GM23338 (cell line): ENCODE measurements around the gene LTB4R. TPM values are rescaled to one million over a fixed set of nuclear protein-coding genes. Genes with fewer than 3 reads are reported as not detected.

Experiments
- ATAC-seq: fragments of 200-7000 bp; cut with Tn5 transposase; 3 replicates; pipeline ENCODE4 v1.9.1; 2020
- DNase-seq: peaks from one replicate; pipeline ENCODE4 v3.0.0-alpha.2; 2015; ENCODE audit warnings: low spot score
- H2AFZ ChIP-seq: fragments of 200-600 bp; sonication (generic); 2 replicates; pipeline ENCODE4 v1.8.0; 2016; ENCODE audit warnings: antibody characterized with exemption, mild to moderate bottlenecking, moderate library complexity
- H3F3A ChIP-seq: fragments of 200-600 bp; sonication (generic); replicated peaks from 2 replicates; pipeline ENCODE4 v1.8.0; 2017; ENCODE audit warnings: antibody characterized with exemption, mixed run types, low read depth
- H3K27ac ChIP-seq: fragments of 200-600 bp; sonication (generic); 2 replicates; pipeline ENCODE4 v1.6.1; 2016; ENCODE audit warnings: low read depth
- H3K27me3 ChIP-seq: fragments of 200-600 bp; sonication (generic); 2 replicates; pipeline ENCODE4 v1.8.0; 2016; ENCODE audit warnings: mild to moderate bottlenecking, mixed run types, moderate library complexity; ENCODE audit not compliant: insufficient read depth
- H3K36me3 ChIP-seq: fragments of 200-600 bp; sonication (generic); 2 replicates; pipeline ENCODE4 v1.8.0; 2016; ENCODE audit warnings: mild to moderate bottlenecking; ENCODE audit not compliant: insufficient read depth
- H3K4me1 ChIP-seq: fragments of 200-600 bp; sonication (generic); 2 replicates; pipeline ENCODE4 v1.8.0; 2016; ENCODE audit warnings: mild to moderate bottlenecking, moderate library complexity; ENCODE audit not compliant: insufficient read depth
- H3K4me2 ChIP-seq: fragments of 200-600 bp; sonication (generic); 2 replicates; pipeline ENCODE4 v1.7.1; 2017; ENCODE audit warnings: mixed run types
- H3K4me3 ChIP-seq: fragments of 200-600 bp; sonication (generic); 2 replicates; pipeline ENCODE4 v1.6.1; 2016; ENCODE audit warnings: mixed run types
- H3K79me2 ChIP-seq: fragments of 200-600 bp; sonication (generic); replicated peaks from 2 replicates; pipeline ENCODE4 v1.8.0; 2017; ENCODE audit warnings: mild to moderate bottlenecking; ENCODE audit not compliant: insufficient read depth
- H3K9me2 ChIP-seq: fragments of 200-600 bp; sonication (generic); 2 replicates; pipeline ENCODE4 v1.8.0; 2017; ENCODE audit not compliant: insufficient read depth
- H4K20me1 ChIP-seq: fragments of 200-600 bp; sonication (generic); replicated peaks from 2 replicates; pipeline ENCODE4 v1.8.0; 2017; ENCODE audit warnings: mild to moderate bottlenecking; ENCODE audit not compliant: insufficient read depth
- H3K27ac Mint-ChIP-seq: 2 replicates; pipeline ENCODE4 v1.8.0; 2020; ENCODE audit warnings: inconsistent platforms, mild to moderate bottlenecking, moderate library complexity, mixed read lengths
- H3K27me3 Mint-ChIP-seq: 3 replicates; pipeline ENCODE4 v1.8.0; 2022; ENCODE audit warnings: low read depth, mild to moderate bottlenecking, moderate library complexity, mixed read lengths, inconsistent platforms; ENCODE audit not compliant: insufficient read depth, poor library complexity
- H3K36me3 Mint-ChIP-seq: 3 replicates; pipeline ENCODE4 v1.8.0; 2021; ENCODE audit warnings: low read depth, mild to moderate bottlenecking, inconsistent platforms, moderate library complexity, mixed read lengths
- H3K4me1 Mint-ChIP-seq: 3 replicates; pipeline ENCODE4 v1.8.0; 2020; ENCODE audit warnings: mild to moderate bottlenecking, inconsistent platforms, mixed read lengths
- H3K4me3 Mint-ChIP-seq: 3 replicates; pipeline ENCODE4 v1.8.0; 2021; ENCODE audit warnings: moderate library complexity, mild to moderate bottlenecking, inconsistent platforms, mixed read lengths
- H3K9me3 Mint-ChIP-seq: 3 replicates; pipeline ENCODE4 v1.8.0; 2020; ENCODE audit warnings: moderate library complexity, mild to moderate bottlenecking, inconsistent platforms, mixed read lengths
- CREB1 ChIP-seq: fragments of 250-450 bp; sonication (Bioruptor Pico); IDR thresholded peaks from 2 replicates; pipeline ENCODE4 v1.5.0; 2020; ENCODE audit warnings: low read depth, mild to moderate bottlenecking, moderate library complexity
- CTCF ChIP-seq, 2 experiments: fragments of 200-600 bp in 1 of 2; sonication (generic) in 1 of 2; conservative IDR thresholded peaks; 2 replicates each; pipeline versions ENCODE4 v1.5.1 to v1.6.1; 2016 to 2017; ENCODE audit warnings: antibody characterized with exemption in 2 of 2, low read depth in 2 of 2, mild to moderate bottlenecking in 2 of 2, moderate library complexity in 1 of 2
- ETS1 ChIP-seq: IDR thresholded peaks from 2 replicates; pipeline ENCODE4 v1.6.1; 2016; ENCODE audit warnings: antibody characterized with exemption
- EZH2 ChIP-seq: fragments of 200-600 bp; sonication (generic); IDR thresholded peaks from one replicate; pipeline ENCODE4 v1.8.0; 2017; ENCODE audit warnings: antibody characterized with exemption, mild to moderate bottlenecking, low read depth; ENCODE audit not compliant: unreplicated experiment
- EZH2phosphoT487 ChIP-seq: fragments of 200-600 bp; sonication (generic); IDR thresholded peaks from one replicate; pipeline ENCODE4 v1.8.1; 2018; ENCODE audit warnings: antibody characterized with exemption; ENCODE audit not compliant: unreplicated experiment
- JUNB ChIP-seq: IDR thresholded peaks from one replicate; pipeline ENCODE4 v1.6.1; 2016; ENCODE audit warnings: antibody characterized with exemption; ENCODE audit not compliant: unreplicated experiment
- NANOG ChIP-seq: IDR thresholded peaks from 2 replicates; pipeline ENCODE4 v1.6.1; 2016; ENCODE audit warnings: antibody characterized with exemption, borderline replicate concordance
- POLR2AphosphoS5 ChIP-seq: IDR thresholded peaks from 2 replicates; pipeline ENCODE4 v1.6.1; 2016; ENCODE audit warnings: antibody characterized with exemption, low read depth
- STAT1 ChIP-seq: IDR thresholded peaks from one replicate; pipeline ENCODE4 v1.6.1; 2016; ENCODE audit warnings: antibody characterized with exemption; ENCODE audit not compliant: unreplicated experiment
- ZNF114 ChIP-seq: fragments of 250-450 bp; sonication (Bioruptor Pico); IDR thresholded peaks from 2 replicates; pipeline ENCODE4 v1.5.0; 2020; ENCODE audit warnings: mild to moderate bottlenecking, moderate library complexity
- ZNF331 ChIP-seq: fragments of 250-450 bp; sonication (Bioruptor Pico); IDR thresholded peaks from 2 replicates; pipeline ENCODE4 v1.5.0; 2020; ENCODE audit warnings: low read depth, mild to moderate bottlenecking, moderate library complexity
- ZNF462 ChIP-seq: fragments of 250-450 bp; sonication (Bioruptor Pico); IDR thresholded peaks from 2 replicates; pipeline ENCODE4 v1.5.0; 2020; ENCODE audit warnings: mild to moderate bottlenecking, moderate library complexity
- polyA plus RNA-seq: library from polyadenylated mRNA; unstranded; fragments of >200 nt; fragmentation: Nextera tagmentation; extraction: Ambion mirVana; gene quantifications from 2 replicates; pipeline ENCODE4 v1.2.1, GENCODE V29; 2016
- total RNA-seq: library from RNA; depleted of rRNA; stranded (reverse); fragments of >200 nt; shearing (Covaris generic); gene quantifications from 2 replicates; pipeline ENCODE4 v1.2.3, GENCODE V29; 2014
- TF ChIP-seq, protein P1 (sequence below): IDR thresholded peaks from one replicate; pipeline ENCODE4 v1.6.1; 2018; ENCODE audit warnings: antibody characterized with exemption; ENCODE audit not compliant: unreplicated experiment

Gene LTB4R
- total and polyA plus RNA-seq, 2 experiments from 2014 or later = 2.1 to 4.7 TPM

DNA sequence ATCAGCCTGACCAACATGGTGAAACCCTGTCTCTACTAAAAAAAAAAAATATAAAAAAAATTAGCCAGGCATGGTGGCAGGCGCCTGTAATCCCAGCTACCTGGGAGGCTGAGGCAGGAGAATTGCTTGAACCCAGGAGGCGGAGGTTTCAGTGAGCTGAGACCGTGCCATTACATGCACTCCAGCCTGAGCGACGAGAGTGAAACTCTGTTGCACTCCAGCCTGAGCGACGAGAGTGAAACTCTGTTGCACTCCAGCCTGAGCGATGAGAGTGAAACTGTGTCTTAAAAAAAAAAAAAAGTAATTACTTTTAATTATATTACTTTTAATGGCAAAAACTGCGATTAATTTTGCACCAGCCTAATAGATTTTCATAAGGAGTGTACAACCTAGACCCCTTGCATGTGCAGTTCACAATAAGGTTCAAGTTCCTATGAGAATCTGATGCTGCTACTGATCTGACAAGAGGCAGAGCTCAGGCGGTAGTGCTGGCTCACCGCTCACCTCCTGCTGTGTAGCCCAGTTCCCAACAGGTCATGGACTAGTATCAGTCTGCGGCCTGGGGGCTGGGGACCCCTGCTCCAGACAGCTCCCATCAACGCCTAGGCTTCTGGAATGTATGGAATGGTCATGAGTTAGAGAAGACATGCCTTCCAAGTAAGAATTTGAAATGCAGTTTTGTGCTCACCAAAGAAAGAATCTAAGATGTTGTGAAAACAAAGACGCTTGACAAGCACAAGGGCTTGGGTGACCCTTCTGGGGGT is 10.1 kb downstream of the LTB4R start:
- no peaks in the 10 kb centered on the region for H3K9me3 Mint-ChIP-seq
- no peak overlapping the region for H3K27ac Mint-ChIP-seq
- TF ChIP-seq NANOG (no peak), EZH2phosphoT487 (no peak), ETS1 (no peak), EZH2 (no peak), CREB1 (no peak), ZNF114 (no peak), ZNF462 (no peak), ZNF331 (CRISPR knock-in tag) (no peak), POLR2AphosphoS5 (no peak), CTCF (conservative IDR thresholded peaks at IDR 0.05; ENCODE audit: low read depth in 2 of 2) (no peak), JUNB (no peak), STAT1 (no peak)
- TF ChIP-seq, protein P1, sequence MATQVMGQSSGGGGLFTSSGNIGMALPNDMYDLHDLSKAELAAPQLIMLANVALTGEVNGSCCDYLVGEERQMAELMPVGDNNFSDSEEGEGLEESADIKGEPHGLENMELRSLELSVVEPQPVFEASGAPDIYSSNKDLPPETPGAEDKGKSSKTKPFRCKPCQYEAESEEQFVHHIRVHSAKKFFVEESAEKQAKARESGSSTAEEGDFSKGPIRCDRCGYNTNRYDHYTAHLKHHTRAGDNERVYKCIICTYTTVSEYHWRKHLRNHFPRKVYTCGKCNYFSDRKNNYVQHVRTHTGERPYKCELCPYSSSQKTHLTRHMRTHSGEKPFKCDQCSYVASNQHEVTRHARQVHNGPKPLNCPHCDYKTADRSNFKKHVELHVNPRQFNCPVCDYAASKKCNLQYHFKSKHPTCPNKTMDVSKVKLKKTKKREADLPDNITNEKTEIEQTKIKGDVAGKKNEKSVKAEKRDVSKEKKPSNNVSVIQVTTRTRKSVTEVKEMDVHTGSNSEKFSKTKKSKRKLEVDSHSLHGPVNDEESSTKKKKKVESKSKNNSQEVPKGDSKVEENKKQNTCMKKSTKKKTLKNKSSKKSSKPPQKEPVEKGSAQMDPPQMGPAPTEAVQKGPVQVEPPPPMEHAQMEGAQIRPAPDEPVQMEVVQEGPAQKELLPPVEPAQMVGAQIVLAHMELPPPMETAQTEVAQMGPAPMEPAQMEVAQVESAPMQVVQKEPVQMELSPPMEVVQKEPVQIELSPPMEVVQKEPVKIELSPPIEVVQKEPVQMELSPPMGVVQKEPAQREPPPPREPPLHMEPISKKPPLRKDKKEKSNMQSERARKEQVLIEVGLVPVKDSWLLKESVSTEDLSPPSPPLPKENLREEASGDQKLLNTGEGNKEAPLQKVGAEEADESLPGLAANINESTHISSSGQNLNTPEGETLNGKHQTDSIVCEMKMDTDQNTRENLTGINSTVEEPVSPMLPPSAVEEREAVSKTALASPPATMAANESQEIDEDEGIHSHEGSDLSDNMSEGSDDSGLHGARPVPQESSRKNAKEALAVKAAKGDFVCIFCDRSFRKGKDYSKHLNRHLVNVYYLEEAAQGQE = no peak

More for the DNA sequence above, 10.1 kb downstream of the LTB4R start:
- Histone ChIP-seq H2AFZ (no peak overlapping the region), H3K4me1 (no peaks in the 10 kb centered on the region), H3F3A (no peaks in the 10 kb centered on the region), H3K79me2 (no peaks in the 10 kb centered on the region), H3K27me3 (peaks cover 53% of the 10 kb centered on the region), H3K36me3 (no peaks in the 10 kb centered on the region), H3K4me3 (no peak overlapping the region), H3K4me2 (no peak overlapping the region), H4K20me1 (no peaks in the 10 kb centered on the region), H3K9me2 (no peaks in the 10 kb centered on the region), H3K27ac (no peak overlapping the region)
- peak; percentile 32 for DNase-seq
- H3K4me3 Mint-ChIP-seq = no peak overlapping the region
- H3K36me3 Mint-ChIP-seq = no peaks in the 10 kb centered on the region; the same call in 2 of the 3 replicates
- peaks cover 2% of the 10 kb centered on the region; the same call in 1 of the 3 replicates for H3K4me1 Mint-ChIP-seq
- peak; percentile 47 for ATAC-seq
- peaks cover 29% of the 10 kb centered on the region for H3K27me3 Mint-ChIP-seq
